Esophagus muscularis mucosa (tissue), 4 donors: ENCODE results near the gene PLAC1. TPM values are rescaled to one million over a fixed set of nuclear protein-coding genes. Genes with fewer than 3 reads are reported as not detected.

Experiments
- DNase-seq: peaks from one replicate; pipeline ENCODE4 v3.0.0-alpha.2; 2017; ENCODE audit errors: extremely low spot score
- H3K27ac ChIP-seq, 4 donors: fragments of 200-600 bp; sonication (generic); replicated peaks in 1 of 4; 1 replicate in 3 of 4; 2 replicates in 1 of 4; pipeline ENCODE4 v1.5.1; 2016 to 2019; ENCODE audit warnings: mild to moderate bottlenecking in 1 of 4
- H3K27me3 ChIP-seq, 4 donors: fragments of 200-600 bp; sonication (generic); one replicate each; pipeline versions ENCODE4 v1.5.1 to v1.6.0; 2016 to 2019
- H3K36me3 ChIP-seq, 4 donors: fragments of 200-600 bp; sonication (generic); one replicate each; pipeline ENCODE4 v1.5.1; 2016 to 2019
- H3K4me1 ChIP-seq, 4 donors: fragments of 200-600 bp; sonication (generic); one replicate each; pipeline ENCODE4 v1.5.1; 2016 to 2019
- H3K4me3 ChIP-seq, 4 donors: fragments of 200-600 bp; sonication (generic); 1 replicate in 2 of 4; 2 replicates in 2 of 4; pipeline ENCODE4 v1.5.1; 2016 to 2019; ENCODE audit warnings: mild to moderate bottlenecking in 4 of 4, moderate library complexity in 1 of 4
- H3K9me3 ChIP-seq, 4 donors: fragments of 200-600 bp; sonication (generic); 1 replicate in 3 of 4; 2 replicates in 1 of 4; pipeline ENCODE4 v1.5.1; 2016 to 2019
- EP300 ChIP-seq: sonication (generic); formaldehyde crosslinking; IDR thresholded peaks from one replicate; pipeline ENCODE4 v1.6.1; 2017; ENCODE audit warnings: antibody characterized with exemption
- POLR2A ChIP-seq: fragments of 450-650 bp; IDR thresholded peaks from one replicate; pipeline ENCODE4 v1.6.1; 2017; ENCODE audit warnings: antibody characterized with exemption, moderate library complexity, mild to moderate bottlenecking, low read depth
- POLR2AphosphoS5 ChIP-seq, 2 donors: sonication (generic); formaldehyde crosslinking; IDR thresholded peaks; one replicate each; pipeline ENCODE4 v1.6.1; 2017; ENCODE audit warnings: antibody characterized with exemption in 2 of 2
- WGBS: methylation state at CpG from one replicate; pipeline ENCODE4 v1.1.5; 2018; 5-methylcytosine and 5-hydroxymethylcytosine counted together
- intact Hi-C: fragments of 100-400 bp; cut with DNase I; formaldehyde crosslinking; loops from one replicate; pipeline ENCODE4 v1.15.1; 2023
- total RNA-seq, 4 donors: library from RNA; depleted of rRNA; stranded (reverse); fragments of >200 nt; gene quantifications; one replicate each; pipeline versions ENCODE4 v1.1.0 to v1.2.1, GENCODE V29; 2016
- TF ChIP-seq, protein P1 (sequence below), 3 experiments: fragments of 200-600 bp in 2 of 3; fragments of 450-650 bp in 1 of 3; sonication (generic) in 2 of 3; IDR thresholded peaks; one replicate each; pipeline ENCODE4 v1.5.1; 2017 to 2019; ENCODE audit warnings: antibody characterized with exemption in 3 of 3, mild to moderate bottlenecking in 2 of 3, moderate library complexity in 1 of 3

PLAC1 gene
- total RNA-seq, 4 donors from 2014 or later = not detected

DNA sequence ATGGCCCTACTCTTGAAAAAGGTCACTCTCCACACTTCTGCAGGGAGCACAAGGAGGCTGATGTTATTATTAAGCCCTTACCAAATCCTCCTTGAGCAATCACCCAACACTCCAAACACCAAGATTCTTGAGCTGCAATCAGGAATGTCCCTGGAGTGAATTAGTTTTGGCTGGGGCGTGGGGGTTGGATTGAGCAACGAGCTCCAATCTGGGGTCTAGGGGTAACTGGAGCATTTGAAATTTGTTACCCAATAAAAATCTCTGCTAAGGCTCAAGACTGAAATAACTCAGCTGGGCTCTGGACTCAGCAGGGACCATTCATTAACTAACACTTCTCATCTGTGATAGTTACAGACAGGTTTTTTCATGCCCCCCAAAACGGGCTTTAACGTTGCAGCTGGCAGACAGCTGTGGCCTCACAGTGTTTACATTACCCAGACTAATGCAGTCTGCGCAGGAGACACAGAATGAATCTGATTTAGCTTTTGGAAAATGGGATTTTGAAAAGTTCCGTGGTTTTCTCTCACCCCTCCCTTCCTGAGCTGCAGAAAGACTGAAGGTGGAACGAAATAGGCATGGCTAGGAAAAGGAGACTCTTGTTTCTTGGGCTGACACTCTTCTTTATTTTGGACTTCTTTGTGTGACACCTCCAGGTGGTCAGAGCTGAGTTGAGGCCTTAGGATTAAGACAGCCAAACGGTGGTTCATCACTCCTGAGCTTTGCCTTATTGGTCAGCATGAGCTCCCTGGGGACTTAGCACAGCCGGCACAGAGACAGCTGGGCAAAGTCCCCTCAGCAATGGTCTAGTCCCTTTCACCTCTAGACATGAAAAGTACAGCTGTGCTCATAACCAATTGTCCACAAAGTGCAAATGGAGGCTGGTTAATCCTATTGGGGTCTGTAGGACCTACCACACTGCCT, 26.6 kb downstream of the PLAC1 start:
- H3K27ac ChIP-seq = no peak overlapping the region
- DNase-seq = peak; percentile 90
- no peaks in the 10 kb centered on the region for H3K36me3 ChIP-seq
- intact Hi-C loops = loop anchor here (10.0 kb wide), 1 partner anchor 103 kb away; no protein-coding TSS in a partner anchor
- TF ChIP-seq POLR2A (no peak), POLR2AphosphoS5 (IDR thresholded peaks at IDR 0.05) (peak in 1 of 2 donors; percentile 32)
- H3K27me3 ChIP-seq = no peaks in the 10 kb centered on the region
- H3K4me1 ChIP-seq = peaks cover 0 to 14% (median 8%) of the 10 kb centered on the region in 4 donors
- H3K4me3 ChIP-seq = no peak overlapping the region
- 35% methylated on average over 9 of the region's 9 CpGs for WGBS
- H3K9me3 ChIP-seq = no peaks in the 10 kb centered on the region

- Histone ChIP-seq H3K9me3 (no peaks in the 10 kb centered on the region), H3K36me3 (no peaks in the 10 kb centered on the region), H3K27ac (no peak overlapping the region), H3K4me3 (no peak overlapping the region), H3K27me3 (no peaks in the 10 kb centered on the region), H3K4me1 (peaks cover 4 to 20% (median 10%) of the 10 kb centered on the region in 4 donors)
- no peak for DNase-seq
- TF ChIP-seq POLR2AphosphoS5 (IDR thresholded peaks at IDR 0.05) (no peak), EP300 (no peak)
- TF ChIP-seq, protein P1, sequence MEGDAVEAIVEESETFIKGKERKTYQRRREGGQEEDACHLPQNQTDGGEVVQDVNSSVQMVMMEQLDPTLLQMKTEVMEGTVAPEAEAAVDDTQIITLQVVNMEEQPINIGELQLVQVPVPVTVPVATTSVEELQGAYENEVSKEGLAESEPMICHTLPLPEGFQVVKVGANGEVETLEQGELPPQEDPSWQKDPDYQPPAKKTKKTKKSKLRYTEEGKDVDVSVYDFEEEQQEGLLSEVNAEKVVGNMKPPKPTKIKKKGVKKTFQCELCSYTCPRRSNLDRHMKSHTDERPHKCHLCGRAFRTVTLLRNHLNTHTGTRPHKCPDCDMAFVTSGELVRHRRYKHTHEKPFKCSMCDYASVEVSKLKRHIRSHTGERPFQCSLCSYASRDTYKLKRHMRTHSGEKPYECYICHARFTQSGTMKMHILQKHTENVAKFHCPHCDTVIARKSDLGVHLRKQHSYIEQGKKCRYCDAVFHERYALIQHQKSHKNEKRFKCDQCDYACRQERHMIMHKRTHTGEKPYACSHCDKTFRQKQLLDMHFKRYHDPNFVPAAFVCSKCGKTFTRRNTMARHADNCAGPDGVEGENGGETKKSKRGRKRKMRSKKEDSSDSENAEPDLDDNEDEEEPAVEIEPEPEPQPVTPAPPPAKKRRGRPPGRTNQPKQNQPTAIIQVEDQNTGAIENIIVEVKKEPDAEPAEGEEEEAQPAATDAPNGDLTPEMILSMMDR (IDR thresholded peaks at IDR 0.05) = no peak
- intact Hi-C loops = no loop called here
- 88% methylated on average over 1 of the region's 1 CpG for WGBS
These were observed 29.6 kb downstream of the PLAC1 start for GRCh38 chrX:134628663-134629062.

DNA sequence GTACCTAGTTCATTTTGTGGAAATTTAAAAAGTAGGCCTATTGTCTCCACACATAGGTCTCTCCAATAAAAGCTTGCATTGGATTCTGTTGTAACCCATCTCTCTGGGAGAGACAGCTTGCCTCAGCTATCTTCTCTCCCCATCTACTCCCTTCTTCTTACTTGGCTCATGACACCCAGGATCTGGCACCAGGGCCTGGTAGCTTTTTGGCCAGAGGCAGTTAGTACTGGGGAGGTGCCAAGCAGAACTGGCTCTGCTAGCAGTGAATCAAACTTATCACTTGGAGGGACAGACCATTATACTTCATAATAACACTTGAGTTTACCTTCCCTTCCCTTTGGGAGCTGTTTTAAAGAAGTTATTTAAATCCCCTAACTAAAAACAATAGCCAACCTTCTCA, 31.8 kb downstream of the PLAC1 start:
- DNase-seq = no peak
- no peak overlapping the region for H3K4me3 ChIP-seq
- H3K27ac ChIP-seq = no peak overlapping the region
- no peaks in the 10 kb centered on the region for H3K27me3 ChIP-seq
- no peaks in the 10 kb centered on the region for H3K36me3 ChIP-seq
- H3K9me3 ChIP-seq = no peaks in the 10 kb centered on the region
- peaks cover 4 to 16% (median 7%) of the 10 kb centered on the region in 4 donors for H3K4me1 ChIP-seq
- intact Hi-C loops = no loop called here
- TF ChIP-seq, protein P1 (IDR thresholded peaks at IDR 0.05) = no peak
- no peak for TF ChIP-seq POLR2AphosphoS5 (IDR thresholded peaks at IDR 0.05)
- no peak for TF ChIP-seq POLR2A
- no peak for TF ChIP-seq EP300

GRCh38 chrX:134625315-134625718, 33.0 kb downstream of the PLAC1 start:
- Histone ChIP-seq H3K4me3 (no peak overlapping the region), H3K27ac (no peak overlapping the region), H3K27me3 (no peaks in the 10 kb centered on the region), H3K9me3 (no peaks in the 10 kb centered on the region), H3K4me1 (peaks cover 0 to 11% (median 5%) of the 10 kb centered on the region in 4 donors), H3K36me3 (no peaks in the 10 kb centered on the region)
- 53% methylated on average over 3 of the region's 3 CpGs for WGBS
- intact Hi-C loops = no loop called here
- TF ChIP-seq, protein P1 (IDR thresholded peaks at IDR 0.05) = no peak
- TF ChIP-seq EP300 (no peak), POLR2A (no peak), POLR2AphosphoS5 (IDR thresholded peaks at IDR 0.05) (no peak)
- no peak for DNase-seq

- Histone ChIP-seq H3K4me3 (no peak overlapping the region), H3K9me3 (no peaks in the 10 kb centered on the region), H3K4me1 (peaks cover 0 to 11% (median 5%) of the 10 kb centered on the region in 4 donors), H3K27me3 (no peaks in the 10 kb centered on the region), H3K36me3 (no peaks in the 10 kb centered on the region), H3K27ac (no peak overlapping the region)
- DNase-seq = no peak
- WGBS = 80% methylated on average over 3 of the region's 3 CpGs
- TF ChIP-seq, protein P1 (IDR thresholded peaks at IDR 0.05) = no peak
- TF ChIP-seq POLR2AphosphoS5 (IDR thresholded peaks at IDR 0.05) (no peak), EP300 (no peak), POLR2A (no peak)
- intact Hi-C loops = no loop called here
These were observed 34.2 kb downstream of the PLAC1 start for GRCh38 chrX:134624046-134624430.
